BJ (cell line): ENCODE measurements around the gene PRELID2. TPM values are rescaled to one million over a fixed set of nuclear protein-coding genes. Genes with fewer than 3 reads are reported as not detected.

Source experiments
- CTCF ChIA-PET: fragments of 350-600 bp; formaldehyde crosslinking; extraction: SDS; loops from one replicate; lab custom pipeline; 2021; ENCODE audit warnings: antibody characterized with exemption, inconsistent platforms; lab: Yijun Ruan, JAX
- POLR2A ChIA-PET: fragments of 300-600 bp; sonication (Branson Sonifier 250); formaldehyde crosslinking; extraction: SDS; loops from one replicate; lab custom pipeline; 2021; ENCODE audit warnings: antibody characterized with exemption; lab: Charles Lee
- DNase-seq: peaks from one replicate; pipeline ENCODE4 v3.0.0-alpha.2; 2011; ENCODE audit warnings: low read depth
- H3K27me3 ChIP-seq: 2 replicates; pipeline ENCODE4 v1.6.0; 2011; ENCODE audit warnings: low read length; ENCODE audit not compliant: control insufficient read depth, insufficient read depth
- H3K36me3 ChIP-seq: 2 replicates; pipeline ENCODE4 v1.5.1; 2011; ENCODE audit warnings: low read length; ENCODE audit not compliant: control insufficient read depth, insufficient read depth
- H3K4me3 ChIP-seq: 2 replicates; pipeline ENCODE4 v1.5.1; 2011; ENCODE audit warnings: low read depth, mild to moderate bottlenecking, control low read depth, low read length
- polyA plus RNA-seq: library from polyadenylated mRNA; depleted of rRNA; stranded (reverse); fragments of >200 nt; gene quantifications from 2 replicates; pipeline ENCODE4 v1.2.3, GENCODE V29; 2011
- TF ChIP-seq, protein P1 (sequence below): IDR thresholded peaks from 2 replicates; pipeline ENCODE4 v1.5.1; 2011; ENCODE audit warnings: low read depth, mild to moderate bottlenecking, control low read depth, inconsistent platforms, low read length, moderate library complexity; ENCODE audit not compliant: insufficient read depth

The PRELID2 gene
- polyA plus RNA-seq, 1 experiment = 3.0 TPM

DNA sequence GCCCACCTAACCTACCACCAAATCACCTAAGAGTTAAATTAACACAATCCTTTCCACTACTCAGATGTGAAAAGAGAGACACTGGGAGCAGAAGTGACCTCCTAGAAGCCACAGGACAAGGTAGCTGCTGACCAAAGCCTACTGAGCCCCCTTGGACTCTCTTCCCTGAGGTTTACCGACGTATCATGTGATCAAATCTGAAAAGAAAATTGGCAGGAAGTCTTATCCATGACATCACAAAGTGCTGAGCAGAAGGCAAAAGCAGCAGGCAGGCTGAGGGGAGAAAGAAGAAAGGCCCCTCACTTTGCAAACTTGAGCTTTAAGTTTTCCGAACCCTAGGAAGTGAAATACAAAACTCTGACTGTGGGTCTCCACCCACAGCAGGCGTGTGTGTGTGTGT lies 11.1 kb downstream of the PRELID2 start:
- POLR2A ChIA-PET = no interaction called here
- TF ChIP-seq, protein P1, sequence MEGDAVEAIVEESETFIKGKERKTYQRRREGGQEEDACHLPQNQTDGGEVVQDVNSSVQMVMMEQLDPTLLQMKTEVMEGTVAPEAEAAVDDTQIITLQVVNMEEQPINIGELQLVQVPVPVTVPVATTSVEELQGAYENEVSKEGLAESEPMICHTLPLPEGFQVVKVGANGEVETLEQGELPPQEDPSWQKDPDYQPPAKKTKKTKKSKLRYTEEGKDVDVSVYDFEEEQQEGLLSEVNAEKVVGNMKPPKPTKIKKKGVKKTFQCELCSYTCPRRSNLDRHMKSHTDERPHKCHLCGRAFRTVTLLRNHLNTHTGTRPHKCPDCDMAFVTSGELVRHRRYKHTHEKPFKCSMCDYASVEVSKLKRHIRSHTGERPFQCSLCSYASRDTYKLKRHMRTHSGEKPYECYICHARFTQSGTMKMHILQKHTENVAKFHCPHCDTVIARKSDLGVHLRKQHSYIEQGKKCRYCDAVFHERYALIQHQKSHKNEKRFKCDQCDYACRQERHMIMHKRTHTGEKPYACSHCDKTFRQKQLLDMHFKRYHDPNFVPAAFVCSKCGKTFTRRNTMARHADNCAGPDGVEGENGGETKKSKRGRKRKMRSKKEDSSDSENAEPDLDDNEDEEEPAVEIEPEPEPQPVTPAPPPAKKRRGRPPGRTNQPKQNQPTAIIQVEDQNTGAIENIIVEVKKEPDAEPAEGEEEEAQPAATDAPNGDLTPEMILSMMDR = no peak
- 0 out of 2 replicates have a peak, but pooled peaks cover 1% of the 10 kb centered on the region for H3K36me3 ChIP-seq
- CTCF ChIA-PET = interaction anchor here (0.6 to 1.7 kb wide), 8 partner anchors 10 to 1626 kb away, joined by 3 to 5 read pairs (median 4); no protein-coding TSS in a partner anchor
- no peak overlapping the region for H3K4me3 ChIP-seq
- no peaks in the 10 kb centered on the region for H3K27me3 ChIP-seq
- DNase-seq = no peak

DNA sequence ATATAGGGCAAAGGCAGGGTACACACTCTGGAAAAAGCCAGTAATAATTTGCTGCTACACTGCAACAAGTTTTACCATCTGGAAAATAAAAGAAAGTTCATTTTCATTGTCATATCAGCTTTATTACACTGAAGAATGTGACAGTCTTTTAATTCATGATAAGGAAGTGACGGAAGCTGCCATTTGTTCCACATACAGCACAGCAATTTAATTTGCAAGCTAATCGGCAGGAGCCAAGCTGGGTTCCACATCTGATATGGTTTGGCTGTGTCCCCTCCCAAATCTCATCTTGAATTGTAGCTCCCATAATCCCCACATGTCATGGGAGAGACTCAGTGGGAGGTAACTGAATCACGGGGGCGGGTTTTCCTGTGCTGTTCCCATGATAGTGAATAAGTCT lies 16.5 kb downstream of the PRELID2 start:
- CTCF ChIA-PET = interaction anchor here (0.6 to 1.4 kb wide), 3 partner anchors 9 to 1615 kb away, joined by 3 to 4 read pairs (median 3); no protein-coding TSS in a partner anchor

DNA sequence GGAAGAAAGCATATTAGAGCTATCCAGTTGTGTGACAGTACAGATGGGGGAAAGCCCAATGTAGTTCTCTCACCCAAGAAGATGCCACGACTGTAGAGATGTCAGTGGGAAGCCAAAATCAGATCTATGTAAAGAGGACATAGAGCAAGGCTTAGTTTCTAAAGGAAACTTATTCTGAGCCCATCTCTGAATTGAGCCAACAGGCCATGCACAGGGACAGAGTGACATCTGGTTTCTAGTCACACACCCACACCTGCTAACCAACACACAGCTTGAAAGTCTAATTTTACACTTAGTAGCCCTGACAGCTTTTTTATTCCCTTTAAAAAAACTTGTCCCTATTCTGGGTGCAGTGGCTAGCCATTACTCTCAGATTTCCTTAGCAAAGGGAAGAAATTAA lies 22.3 kb downstream of the PRELID2 start:
- H3K36me3 ChIP-seq = 0 out of 2 replicates have a peak, but pooled peaks cover 2% of the 10 kb centered on the region
- ChIA-PET CTCF (interaction anchor here (1.1 to 1.9 kb wide), 3 partner anchors 11 to 1609 kb away, joined by 3 to 6 read pairs (median 4); no protein-coding TSS in a partner anchor), POLR2A (interaction anchor here (0.5 kb wide), 1 partner anchor 381 kb away, joined by 8 read pairs; no protein-coding TSS in a partner anchor)
- no peaks in the 10 kb centered on the region for H3K27me3 ChIP-seq
- no peak for DNase-seq
- H3K4me3 ChIP-seq = no peak overlapping the region
- TF ChIP-seq, protein P1 = no peak

More for the DNA sequence above, 16.5 kb downstream of the PRELID2 start:
- Histone ChIP-seq H3K36me3 (0 out of 2 replicates have a peak, but pooled peaks cover 3% of the 10 kb centered on the region), H3K4me3 (no peak overlapping the region), H3K27me3 (no peaks in the 10 kb centered on the region)
- POLR2A ChIA-PET = no interaction called here
- DNase-seq = no peak
- TF ChIP-seq, protein P1 = no peak

DNA sequence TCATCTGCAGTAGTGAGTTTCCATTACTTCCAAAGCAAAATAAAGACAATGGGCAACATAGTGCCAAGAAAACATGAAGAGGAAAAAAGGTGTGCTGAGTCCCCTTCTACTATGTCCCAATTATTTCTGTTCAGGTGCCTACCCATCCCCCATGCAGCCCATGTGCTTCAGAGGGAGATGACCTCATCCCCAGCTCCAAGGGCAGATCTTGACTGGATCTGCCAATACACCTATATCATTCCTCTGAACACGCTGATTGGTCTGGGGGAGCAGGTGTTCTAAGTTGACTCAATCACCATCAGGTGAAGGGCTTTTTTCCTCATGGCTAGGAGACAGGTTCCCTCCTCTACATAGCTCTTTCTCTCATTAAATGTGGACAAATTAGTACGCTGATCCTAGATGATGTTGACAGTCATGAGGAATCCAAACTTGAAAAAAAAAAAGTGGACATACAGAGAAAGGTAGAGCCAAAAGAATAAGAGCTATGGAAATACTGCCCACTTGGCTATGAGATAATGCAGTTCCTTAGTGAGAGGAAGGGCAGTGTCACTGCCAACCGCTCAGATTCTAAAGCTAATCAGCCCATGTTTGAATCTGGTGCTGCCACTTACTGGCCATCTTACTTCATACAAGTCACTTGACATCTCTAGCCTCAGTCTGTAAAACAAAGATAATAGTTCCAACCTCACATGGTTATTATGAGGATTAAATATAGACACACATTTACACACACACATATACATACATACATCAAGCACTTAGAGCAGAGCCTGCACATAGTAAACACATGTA lies 23.1 kb downstream of the PRELID2 start:
- ChIA-PET CTCF (interaction anchor here (0.6 to 1.9 kb wide), 6 partner anchors 12 to 757 kb away, joined by 3 to 6 read pairs (median 3); no protein-coding TSS in a partner anchor), POLR2A (interaction anchor here (0.5 to 0.6 kb wide), 2 partner anchors 380 to 528 kb away, joined by 4 to 8 read pairs; no protein-coding TSS in a partner anchor)
- Histone ChIP-seq H3K27me3 (no peaks in the 10 kb centered on the region), H3K36me3 (no peaks in the 10 kb centered on the region), H3K4me3 (no peak overlapping the region)
- TF ChIP-seq, protein P1 = peak; percentile 28
- DNase-seq = no peak

DNA sequence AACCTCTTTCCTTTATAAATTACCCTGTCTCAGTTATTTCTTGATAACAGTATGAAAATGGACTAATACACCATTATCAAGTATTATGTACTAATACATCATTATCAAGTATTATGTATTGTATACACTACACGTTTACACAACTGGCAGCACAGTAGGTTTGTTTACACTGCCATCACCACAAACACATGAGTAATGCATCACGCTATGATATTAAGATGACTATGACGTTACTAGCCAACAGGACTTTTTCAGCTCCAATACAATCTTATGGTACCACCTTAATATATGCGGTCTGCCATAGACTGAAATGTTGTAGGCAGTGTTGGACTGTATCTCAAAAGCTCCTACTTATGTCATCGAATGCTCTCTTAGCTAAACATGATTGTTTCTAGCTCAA lies 28.2 kb downstream of the PRELID2 start:
- no peak overlapping the region for H3K4me3 ChIP-seq
- no peaks in the 10 kb centered on the region for H3K36me3 ChIP-seq
- POLR2A ChIA-PET = no interaction called here
- H3K27me3 ChIP-seq = no peaks in the 10 kb centered on the region
- CTCF ChIA-PET = interaction anchor here (0.6 to 1.2 kb wide), 3 partner anchors 10 to 19 kb away, joined by 3 to 6 read pairs (median 4); no protein-coding TSS in a partner anchor
- DNase-seq = no peak
- TF ChIP-seq, protein P1 = no peak
